HG03060 (cell line): Measurements from ENCODE around the gene IPO13.

ENCODE experiments used
- ATAC-seq: cut with Tn5 transposase; IDR thresholded peaks from one replicate; pipeline ENCODE4 v1.9.1; 2021; ENCODE audit warnings: low read depth, moderate number of reproducible peaks; ENCODE audit not compliant: unreplicated experiment

The IPO13 gene

DNA sequence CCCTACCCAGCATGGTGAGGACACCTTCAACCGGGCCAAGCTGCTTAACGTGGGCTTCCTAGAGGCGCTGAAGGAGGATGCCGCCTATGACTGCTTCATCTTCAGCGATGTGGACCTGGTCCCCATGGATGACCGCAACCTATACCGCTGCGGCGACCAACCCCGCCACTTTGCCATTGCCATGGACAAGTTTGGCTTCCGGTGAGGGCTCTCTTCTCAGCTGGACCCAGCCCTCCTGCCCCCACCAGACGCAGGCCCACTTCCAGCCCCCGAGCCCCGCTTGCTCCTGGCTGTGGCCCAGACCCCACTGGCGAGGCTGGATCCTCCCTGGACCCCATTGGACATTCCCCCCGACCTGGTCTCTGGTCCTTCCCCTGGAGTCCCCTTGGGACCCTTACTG lies 38.1 kb downstream of the IPO13 start:
- no peak for ATAC-seq

DNA sequence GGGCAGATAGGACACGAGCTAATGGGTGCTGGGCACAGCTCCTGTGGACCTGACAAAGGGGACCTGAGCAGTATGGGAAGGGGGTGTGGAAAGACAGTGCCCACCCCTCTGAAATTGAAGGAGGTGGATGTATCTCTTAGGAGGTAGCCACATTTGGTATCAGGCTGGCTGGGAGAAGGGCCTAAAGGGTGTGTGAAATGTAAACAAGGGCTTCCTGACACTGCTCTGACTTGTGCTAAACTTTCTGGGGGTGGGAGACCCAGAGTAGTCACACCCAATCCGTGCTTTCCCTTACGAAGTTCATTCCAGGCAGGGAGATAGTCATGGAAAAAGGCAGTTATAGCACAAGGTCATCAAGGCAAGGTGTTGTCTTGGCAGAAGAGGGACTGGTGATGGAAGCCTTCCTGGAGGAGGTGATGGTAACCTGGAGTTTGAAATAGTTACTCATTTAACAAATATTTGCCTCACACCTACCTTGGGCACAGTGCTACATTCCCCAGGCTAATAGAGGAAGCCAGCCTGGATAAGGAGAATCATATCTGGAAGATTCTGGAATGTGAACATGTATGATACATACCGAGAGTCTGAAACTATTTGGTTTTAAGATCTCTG lies 39.3 kb downstream of the IPO13 start:
- no peak for ATAC-seq

DNA sequence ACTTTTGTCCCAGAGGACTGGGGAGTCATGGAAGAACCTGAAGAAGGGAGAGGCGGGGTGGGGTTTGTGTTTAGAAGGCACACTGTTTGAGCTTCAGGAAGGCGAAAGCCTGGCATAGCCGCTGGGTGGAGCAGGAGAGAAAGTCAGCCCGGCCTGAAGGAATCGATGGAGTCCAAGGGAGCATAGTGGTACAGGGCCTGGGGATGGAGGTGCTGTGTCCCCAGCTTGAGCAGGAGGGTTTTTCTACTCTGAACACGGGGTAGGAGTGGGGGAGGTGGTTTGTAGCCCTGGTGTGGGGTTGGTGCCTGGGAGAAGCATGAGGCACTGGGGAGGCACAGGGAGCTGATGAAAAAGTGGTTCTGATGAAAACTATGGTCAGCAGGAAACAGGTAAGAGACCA lies 40.0 kb downstream of the IPO13 start:
- no peak for ATAC-seq

- no peak for ATAC-seq
These were observed 40.6 kb downstream of the IPO13 start for GRCh38 chr1:43987159-43987902.

DNA sequence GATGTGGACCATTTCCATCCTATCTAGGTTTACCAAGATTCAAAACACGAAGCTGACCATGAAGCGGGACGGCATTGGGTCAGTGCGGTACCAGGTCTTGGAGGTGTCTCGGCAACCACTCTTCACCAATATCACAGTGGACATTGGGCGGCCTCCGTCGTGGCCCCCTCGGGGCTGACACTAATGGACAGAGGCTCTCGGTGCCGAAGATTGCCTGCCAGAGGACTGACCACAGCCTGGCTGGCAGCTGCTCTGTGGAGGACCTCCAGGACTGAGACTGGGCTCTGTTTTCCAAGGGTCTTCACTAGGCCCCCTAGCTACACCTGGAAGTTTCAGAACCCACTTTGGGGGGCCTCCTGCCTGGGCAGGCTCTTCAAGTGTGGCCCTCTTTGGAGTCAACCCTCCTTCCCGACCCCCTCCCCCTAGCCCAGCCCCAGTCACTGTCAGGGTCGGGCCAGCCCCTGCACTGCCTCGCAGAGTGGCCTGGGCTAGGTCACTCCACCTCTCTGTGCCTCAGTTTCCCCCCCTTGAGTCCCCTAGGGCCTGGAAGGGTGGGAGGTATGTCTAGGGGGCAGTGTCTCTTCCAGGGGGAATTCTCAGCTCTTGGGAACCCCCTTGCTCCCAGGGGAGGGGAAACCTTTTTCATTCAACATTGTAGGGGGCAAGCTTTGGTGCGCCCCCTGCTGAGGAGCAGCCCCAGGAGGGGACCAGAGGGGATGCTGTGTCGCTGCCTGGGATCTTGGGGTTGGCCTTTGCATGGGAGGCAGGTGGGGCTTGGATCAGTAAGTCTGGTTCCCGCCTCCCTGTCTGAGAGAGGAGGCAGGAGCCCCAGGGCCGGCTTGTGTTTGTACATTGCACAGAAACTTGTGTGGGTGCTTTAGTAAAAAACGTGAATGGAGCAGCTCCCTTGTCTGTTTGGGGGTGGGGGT lies 43.8 kb downstream of the IPO13 start:
- ATAC-seq = no peak

GRCh38 chr1:43991200-43991475 lies 44.4 kb downstream of the IPO13 start:
- no peak for ATAC-seq

DNA sequence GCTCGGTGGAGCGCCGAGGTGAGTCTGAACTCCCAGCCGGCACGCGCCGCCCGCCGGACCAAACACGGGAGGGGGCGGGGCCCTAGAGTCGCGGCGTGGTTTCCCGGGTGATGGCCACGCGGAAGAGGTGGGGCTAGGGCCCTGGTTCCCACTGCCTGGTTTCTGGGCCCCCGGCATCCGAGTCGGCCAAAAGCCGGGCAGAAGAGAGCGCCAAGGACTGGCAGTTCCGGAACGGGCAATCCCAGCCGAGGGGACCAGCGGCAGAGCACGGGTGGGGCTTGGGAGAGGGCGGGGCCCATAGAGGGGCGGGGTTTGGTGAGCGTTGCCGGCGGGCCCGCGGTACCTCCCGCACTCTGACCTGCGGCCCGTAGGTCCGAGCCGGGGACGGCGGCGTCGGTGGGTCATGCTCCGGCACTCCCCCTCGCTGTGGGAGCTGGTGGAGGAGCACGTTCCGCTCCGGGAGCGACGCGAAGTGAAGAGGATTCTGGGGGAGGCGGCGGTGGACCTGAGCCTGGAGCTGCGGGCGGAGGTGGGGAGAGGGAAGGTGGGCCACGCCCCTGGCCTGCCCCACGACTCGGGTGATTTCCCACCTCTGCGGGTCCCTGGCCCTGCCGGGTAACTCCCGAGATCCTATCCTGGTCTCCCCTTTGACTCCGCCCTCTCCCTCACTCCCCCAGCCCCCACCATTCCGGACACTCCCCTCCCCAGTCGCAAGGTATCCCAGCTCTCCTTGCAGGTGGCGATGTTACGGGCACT lies 44.9 kb downstream of the IPO13 start, which contains the start of gene CCDC24:
CCDC24 (plus strand) TSS at position 124 of the 756 bp plus-strand sequence; CDS start at position 404, 280 bp downstream.
- ATAC-seq = peak; percentile 46

DNA sequence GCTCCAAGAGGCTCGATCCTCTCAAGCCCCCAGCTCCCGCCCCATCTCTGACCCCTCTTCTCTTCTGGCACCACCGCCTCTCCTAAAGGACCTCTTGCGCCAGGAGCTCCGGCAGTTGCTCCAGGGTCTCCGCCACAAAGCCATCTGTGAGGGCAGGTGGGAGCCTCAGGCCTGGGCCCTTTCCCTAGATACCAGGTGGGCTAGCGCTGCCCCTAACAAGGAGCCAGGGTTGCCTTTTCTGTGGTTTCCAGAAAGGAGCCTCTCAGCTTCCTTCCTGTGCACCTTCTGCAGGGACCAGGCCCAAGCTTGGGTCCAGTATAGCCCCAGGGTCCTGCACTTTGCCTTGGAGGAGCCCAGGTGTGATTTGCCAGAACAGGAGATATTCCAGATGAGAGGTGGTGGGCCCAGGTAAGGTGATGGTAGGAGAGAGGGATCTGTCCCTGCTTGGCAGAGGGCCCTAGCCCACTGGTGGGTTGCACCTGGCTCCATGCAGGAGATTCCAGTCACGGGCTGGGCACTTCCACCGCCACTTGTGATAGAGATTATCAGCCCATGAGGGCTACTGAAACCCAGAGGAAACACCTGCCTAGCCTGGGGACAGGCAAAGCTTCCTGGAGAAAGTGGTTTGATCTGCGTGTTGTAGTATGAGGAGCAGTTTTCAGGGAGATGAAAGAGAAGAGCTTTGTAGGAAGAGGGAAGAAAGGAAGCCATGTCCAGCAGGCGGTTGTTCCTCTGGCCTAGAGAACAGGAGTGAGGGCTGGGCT lies 45.7 kb downstream of the IPO13 start:
- no peak for ATAC-seq

- ATAC-seq = no peak
These were observed 46.6 kb downstream of the IPO13 start for GRCh38 chr1:43993206-43993914.

- ATAC-seq = no peak
These were observed 47.3 kb downstream of the IPO13 start for GRCh38 chr1:43994071-43994470.

- ATAC-seq = no peak
These were observed 48.3 kb downstream of the IPO13 start for GRCh38 chr1:43994794-43995790.

DNA sequence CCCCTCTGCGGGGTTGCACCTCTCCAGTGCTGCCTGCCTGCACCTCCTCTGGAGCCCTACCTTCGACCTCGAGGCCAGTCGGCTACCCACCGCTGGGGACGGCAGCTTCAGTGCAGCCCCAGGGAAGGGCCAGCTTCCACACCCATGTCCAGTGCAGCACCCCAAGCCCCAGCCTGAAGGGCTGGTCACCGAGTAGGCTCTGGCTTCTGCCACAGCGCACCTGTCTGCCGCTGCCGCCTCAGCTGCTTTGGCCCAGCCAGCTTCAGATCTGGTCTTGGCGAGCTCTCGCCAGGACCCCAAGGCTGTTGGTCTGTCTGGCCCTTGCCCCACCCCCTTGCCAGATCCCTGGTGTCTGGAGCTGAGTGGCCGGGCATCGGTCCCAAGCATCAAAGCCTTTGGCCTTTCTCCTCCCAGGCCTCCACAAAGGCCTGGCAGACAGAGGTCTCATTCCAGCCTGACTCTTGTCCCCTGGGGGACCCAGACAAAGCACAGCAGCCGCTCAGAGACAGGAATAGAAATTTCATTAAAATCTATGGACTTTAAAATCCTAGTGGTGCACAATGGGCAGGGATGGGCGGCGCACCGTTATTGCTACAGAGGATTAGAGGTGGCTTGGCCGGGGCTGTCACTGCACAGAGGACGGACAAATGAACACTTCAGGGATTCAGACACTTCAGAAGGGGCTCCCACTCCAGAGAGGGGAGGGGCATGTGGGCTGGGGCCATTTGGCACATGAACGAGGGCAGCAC lies 49.4 kb downstream of the IPO13 start:
- ATAC-seq = no peak

DNA sequence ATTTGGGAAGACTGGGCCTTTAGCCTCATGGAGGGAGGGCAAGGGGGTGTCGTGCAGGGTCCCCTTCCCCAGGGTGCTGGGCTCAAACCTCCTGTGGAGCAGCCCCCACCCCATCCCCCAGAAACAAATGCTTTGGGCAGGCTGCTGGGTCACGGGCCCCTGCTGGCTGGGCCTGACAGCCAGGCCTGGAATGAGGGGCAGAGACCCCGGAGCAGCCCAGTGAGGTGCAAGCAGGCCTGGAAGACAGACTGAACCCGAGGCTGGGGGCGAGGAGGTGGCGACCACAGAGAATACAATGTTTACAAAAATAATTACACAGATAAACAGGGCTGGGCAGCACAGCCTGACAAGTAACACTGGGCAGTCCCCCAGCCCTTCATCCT lies 50.0 kb downstream of the IPO13 start:
- ATAC-seq = no peak

GRCh38 chr1:43997295-43997999 lies 50.7 kb downstream of the IPO13 start:
- ATAC-seq = no peak

- ATAC-seq = no peak
These were observed 51.2 kb downstream of the IPO13 start for GRCh38 chr1:43998000-43998378.

GRCh38 chr1:43999455-43999854 lies 52.7 kb downstream of the IPO13 start:
- ATAC-seq = no peak

DNA sequence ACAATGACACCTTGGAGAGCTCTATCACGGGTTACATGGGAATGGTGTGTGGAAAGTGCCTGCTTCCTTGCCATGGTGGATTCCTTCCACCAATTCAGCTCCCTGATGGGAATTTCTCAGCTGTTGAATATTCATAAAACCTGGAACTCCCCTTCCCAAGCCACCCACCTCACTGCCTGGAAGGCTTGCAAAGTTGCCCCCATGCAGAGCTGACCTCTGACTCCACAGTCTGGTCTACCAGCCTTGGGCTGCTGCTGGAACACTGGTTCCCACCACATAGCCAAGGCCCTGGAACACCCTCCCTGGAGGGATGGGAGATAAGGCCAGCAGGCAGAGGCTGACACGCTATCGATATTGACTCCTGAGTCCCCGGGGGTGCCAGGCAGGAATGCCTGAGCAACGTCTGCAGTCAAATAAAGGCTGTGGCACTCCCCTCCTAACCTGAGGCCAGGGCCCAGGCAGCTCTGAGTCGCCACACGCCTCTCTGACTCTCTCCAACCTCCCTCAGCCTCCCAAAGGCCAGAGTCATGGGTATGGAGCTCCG lies 53.4 kb downstream of the IPO13 start:
- ATAC-seq = no peak
